SK-N-SH treated with all-trans-retinoic acid at 6 μM for 48 hours (cell line): ENCODE data around the gene ATP4B.

Experiments used
- ARNTL ChIP-seq: fragments of 450-650 bp; formaldehyde crosslinking; IDR thresholded peaks from 2 replicates; pipeline ENCODE4 v1.5.0; 2020; ENCODE audit warnings: low read depth, mild to moderate bottlenecking, moderate library complexity, borderline replicate concordance
- CSDC2 ChIP-seq: fragments of 250-450 bp; sonication (Bioruptor Pico); IDR thresholded peaks from 2 replicates; pipeline ENCODE4 v1.5.0; 2020; ENCODE audit warnings: mild to moderate bottlenecking, moderate library complexity
- ESRRG ChIP-seq: fragments of 250-450 bp; sonication (Bioruptor Pico); IDR thresholded peaks from 2 replicates; pipeline ENCODE4 v1.6.1; 2021; ENCODE audit warnings: mild to moderate bottlenecking
- GLIS3 ChIP-seq: fragments of 250-450 bp; sonication (Bioruptor Pico); IDR thresholded peaks from 2 replicates; pipeline ENCODE4 v1.5.0; 2020; ENCODE audit warnings: mild to moderate bottlenecking, moderate library complexity
- OSR1 ChIP-seq: fragments of 250-450 bp; sonication (Bioruptor Pico); IDR thresholded peaks from 2 replicates; pipeline ENCODE4 v1.8.0; 2022; ENCODE audit warnings: moderate library complexity, mild to moderate bottlenecking, inconsistent platforms
- RARB ChIP-seq: fragments of 250-450 bp; sonication (Bioruptor Pico); IDR thresholded peaks from 2 replicates; pipeline ENCODE4 v1.8.0; 2021; ENCODE audit warnings: mild to moderate bottlenecking, moderate library complexity
- TOX ChIP-seq: fragments of 250-450 bp; sonication (Bioruptor Pico); IDR thresholded peaks from 2 replicates; pipeline ENCODE4 v1.8.0; 2021; ENCODE audit warnings: mild to moderate bottlenecking, moderate library complexity, borderline replicate concordance
- ZNF8 ChIP-seq: fragments of 450-650 bp; formaldehyde crosslinking; IDR thresholded peaks from 2 replicates; pipeline ENCODE4 v1.5.0; 2020; ENCODE audit warnings: mild to moderate bottlenecking, moderate library complexity
- TF ChIP-seq, protein P1 (sequence below): fragments of 250-450 bp; sonication (Bioruptor Pico); IDR thresholded peaks from 2 replicates; pipeline ENCODE4 v1.8.0; 2020; ENCODE audit warnings: mild to moderate bottlenecking, moderate library complexity, borderline replicate concordance
- TF ChIP-seq, protein P2 (sequence below): fragments of 250-450 bp; sonication (Bioruptor Pico); IDR thresholded peaks from 2 replicates; pipeline ENCODE4 v1.8.0; 2021; ENCODE audit warnings: low read depth, mild to moderate bottlenecking, moderate library complexity, borderline replicate concordance

DNA sequence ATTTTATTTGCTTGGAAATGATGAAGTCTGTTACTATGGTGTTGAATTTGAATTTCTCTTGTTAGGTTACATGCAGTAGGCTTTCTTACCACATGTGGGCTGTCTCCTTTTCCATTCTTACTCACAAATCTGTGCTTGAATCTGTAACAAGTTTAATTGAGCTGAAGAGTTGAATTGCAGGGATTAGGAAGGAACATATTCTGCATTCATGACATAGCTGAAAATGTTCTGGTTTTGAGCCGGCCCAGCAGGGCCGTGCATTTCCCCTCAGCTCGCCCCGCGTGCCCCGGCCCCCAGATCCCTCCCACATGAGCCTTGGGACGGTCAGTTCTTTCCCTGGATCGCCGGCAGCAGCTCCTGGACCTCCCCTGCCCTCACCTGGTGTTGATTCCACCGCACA is 45.4 kb downstream of the ATP4B start:
- TF ChIP-seq RARB (CRISPR knock-in tag): no peak
- TF ChIP-seq TOX (CRISPR knock-in tag): no peak
- TF ChIP-seq, protein P1, sequence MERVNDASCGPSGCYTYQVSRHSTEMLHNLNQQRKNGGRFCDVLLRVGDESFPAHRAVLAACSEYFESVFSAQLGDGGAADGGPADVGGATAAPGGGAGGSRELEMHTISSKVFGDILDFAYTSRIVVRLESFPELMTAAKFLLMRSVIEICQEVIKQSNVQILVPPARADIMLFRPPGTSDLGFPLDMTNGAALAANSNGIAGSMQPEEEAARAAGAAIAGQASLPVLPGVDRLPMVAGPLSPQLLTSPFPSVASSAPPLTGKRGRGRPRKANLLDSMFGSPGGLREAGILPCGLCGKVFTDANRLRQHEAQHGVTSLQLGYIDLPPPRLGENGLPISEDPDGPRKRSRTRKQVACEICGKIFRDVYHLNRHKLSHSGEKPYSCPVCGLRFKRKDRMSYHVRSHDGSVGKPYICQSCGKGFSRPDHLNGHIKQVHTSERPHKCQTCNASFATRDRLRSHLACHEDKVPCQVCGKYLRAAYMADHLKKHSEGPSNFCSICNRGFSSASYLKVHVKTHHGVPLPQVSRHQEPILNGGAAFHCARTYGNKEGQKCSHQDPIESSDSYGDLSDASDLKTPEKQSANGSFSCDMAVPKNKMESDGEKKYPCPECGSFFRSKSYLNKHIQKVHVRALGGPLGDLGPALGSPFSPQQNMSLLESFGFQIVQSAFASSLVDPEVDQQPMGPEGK (CRISPR knock-in tag): no peak
- no peak for TF ChIP-seq ESRRG (CRISPR knock-in tag)
- no peak for TF ChIP-seq ZNF8 (CRISPR knock-in tag)
- no peak for TF ChIP-seq ARNTL
- TF ChIP-seq, protein P2, sequence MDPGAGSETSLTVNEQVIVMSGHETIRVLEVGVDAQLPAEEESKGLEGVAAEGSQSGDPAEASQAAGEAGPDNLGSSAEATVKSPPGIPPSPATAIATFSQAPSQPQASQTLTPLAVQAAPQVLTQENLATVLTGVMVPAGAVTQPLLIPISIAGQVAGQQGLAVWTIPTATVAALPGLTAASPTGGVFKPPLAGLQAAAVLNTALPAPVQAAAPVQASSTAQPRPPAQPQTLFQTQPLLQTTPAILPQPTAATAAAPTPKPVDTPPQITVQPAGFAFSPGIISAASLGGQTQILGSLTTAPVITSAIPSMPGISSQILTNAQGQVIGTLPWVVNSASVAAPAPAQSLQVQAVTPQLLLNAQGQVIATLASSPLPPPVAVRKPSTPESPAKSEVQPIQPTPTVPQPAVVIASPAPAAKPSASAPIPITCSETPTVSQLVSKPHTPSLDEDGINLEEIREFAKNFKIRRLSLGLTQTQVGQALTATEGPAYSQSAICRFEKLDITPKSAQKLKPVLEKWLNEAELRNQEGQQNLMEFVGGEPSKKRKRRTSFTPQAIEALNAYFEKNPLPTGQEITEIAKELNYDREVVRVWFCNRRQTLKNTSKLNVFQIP: no peak
- no peak for TF ChIP-seq CSDC2 (CRISPR knock-in tag)
- TF ChIP-seq OSR1 (CRISPR knock-in tag): no peak
- no peak for TF ChIP-seq GLIS3 (CRISPR knock-in tag)
